GM12878 (cell line): Measurements from ENCODE around the gene INSL3.

Experiments used
- ATF3 ChIP-seq: IDR thresholded peaks from 2 replicates; pipeline ENCODE4 v1.6.1; 2011; ENCODE audit warnings: low read depth, mild to moderate bottlenecking, low read length, moderate library complexity, borderline replicate concordance; ENCODE audit errors: extremely low read depth
- CBX3 ChIP-seq: fragments of 200-600 bp; sonication (generic); IDR thresholded peaks from 2 replicates; pipeline ENCODE4 v1.6.1; 2016; ENCODE audit warnings: low read depth, borderline replicate concordance
- EP300 ChIP-seq, 2 experiments: fragments of 150-350 bp in 1 of 2; IDR thresholded peaks; 2 replicates each; pipeline ENCODE4 v1.6.1; 2011 to 2012; ENCODE audit warnings: low read depth in 2 of 2, low read length in 2 of 2, borderline replicate concordance in 1 of 2, improper control_type of control experiment in 1 of 2, inconsistent platforms in 1 of 2; ENCODE audit not compliant: control insufficient read depth in 1 of 2
- EZH2 ChIP-seq: IDR thresholded peaks from 2 replicates; pipeline ENCODE4 v1.6.1; 2012; ENCODE audit warnings: low read depth, mild to moderate bottlenecking, control low read depth, inconsistent platforms, low read length, borderline replicate concordance; ENCODE audit not compliant: control insufficient read depth
- MYB ChIP-seq: fragments of 150-350 bp; IDR thresholded peaks from 2 replicates; pipeline ENCODE4 v1.6.1; 2014; ENCODE audit warnings: mild to moderate bottlenecking, low read depth, low read length, borderline replicate concordance
- MYC ChIP-seq: IDR thresholded peaks from 2 replicates; pipeline ENCODE4 v1.6.1; 2011; ENCODE audit warnings: mild to moderate bottlenecking, low read length, moderate library complexity, inconsistent platforms; ENCODE audit not compliant: insufficient read depth, insufficient replicate concordance, insufficient read length, severe bottlenecking
- POLR2AphosphoS5 ChIP-seq: IDR thresholded peaks from 2 replicates; pipeline ENCODE4 v1.6.1; 2011; ENCODE audit warnings: mild to moderate bottlenecking, low read length, inconsistent platforms
- SP1 ChIP-seq: IDR thresholded peaks from one replicate; pipeline ENCODE4 v1.6.1; 2011; ENCODE audit warnings: low read depth, low read length
- TAF1 ChIP-seq: IDR thresholded peaks from 2 replicates; pipeline ENCODE4 v1.6.1; 2011; ENCODE audit warnings: mild to moderate bottlenecking, low read depth, low read length, borderline replicate concordance
- TCF3 ChIP-seq: IDR thresholded peaks from 2 replicates; pipeline ENCODE4 v1.6.1; 2012; ENCODE audit warnings: low read depth, mild to moderate bottlenecking, low read length, borderline replicate concordance; ENCODE audit not compliant: insufficient read depth
- ZNF207 ChIP-seq: fragments of 450-650 bp; IDR thresholded peaks from 2 replicates; pipeline ENCODE4 v1.6.1; 2014; ENCODE audit warnings: antibody characterized with exemption, mild to moderate bottlenecking, borderline replicate concordance
- TF ChIP-seq, protein P1 (sequence below), 3 experiments: IDR thresholded peaks in 2 of 3; conservative IDR thresholded peaks in 1 of 3; 2 replicates each; pipeline ENCODE4 v1.5.1; 2011; ENCODE audit warnings: low read depth in 3 of 3, low read length in 3 of 3, mild to moderate bottlenecking in 3 of 3, control low read depth in 2 of 3, moderate library complexity in 2 of 3, inconsistent platforms in 1 of 3, mixed read lengths in 1 of 3; ENCODE audit not compliant: control insufficient read depth in 2 of 3, insufficient read depth in 1 of 3; ENCODE audit errors: extremely low read depth in 1 of 3

DNA sequence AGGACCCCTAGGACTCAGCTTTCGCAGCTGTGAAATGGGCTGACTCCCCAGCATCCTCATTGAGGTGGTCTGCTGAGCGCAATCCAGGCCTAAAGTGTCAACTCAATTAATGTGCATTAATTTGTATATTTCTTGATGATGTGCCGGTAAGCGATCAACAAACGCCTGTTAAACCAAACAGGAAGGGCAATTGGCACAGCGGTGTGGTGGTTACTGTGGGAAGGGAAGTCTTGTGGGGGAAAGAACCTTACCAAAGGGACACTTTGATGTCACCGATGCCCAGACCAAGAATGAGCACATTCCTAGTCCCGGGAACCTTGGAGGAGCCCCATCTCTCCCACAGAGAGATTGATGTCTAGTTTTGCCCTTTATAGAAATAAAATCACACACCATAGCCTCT, 24.8 kb upstream of the INSL3 start:
- TF ChIP-seq CBX3: no peak
- no peak for TF ChIP-seq TAF1
- TF ChIP-seq SP1: no peak
- TF ChIP-seq, protein P1, sequence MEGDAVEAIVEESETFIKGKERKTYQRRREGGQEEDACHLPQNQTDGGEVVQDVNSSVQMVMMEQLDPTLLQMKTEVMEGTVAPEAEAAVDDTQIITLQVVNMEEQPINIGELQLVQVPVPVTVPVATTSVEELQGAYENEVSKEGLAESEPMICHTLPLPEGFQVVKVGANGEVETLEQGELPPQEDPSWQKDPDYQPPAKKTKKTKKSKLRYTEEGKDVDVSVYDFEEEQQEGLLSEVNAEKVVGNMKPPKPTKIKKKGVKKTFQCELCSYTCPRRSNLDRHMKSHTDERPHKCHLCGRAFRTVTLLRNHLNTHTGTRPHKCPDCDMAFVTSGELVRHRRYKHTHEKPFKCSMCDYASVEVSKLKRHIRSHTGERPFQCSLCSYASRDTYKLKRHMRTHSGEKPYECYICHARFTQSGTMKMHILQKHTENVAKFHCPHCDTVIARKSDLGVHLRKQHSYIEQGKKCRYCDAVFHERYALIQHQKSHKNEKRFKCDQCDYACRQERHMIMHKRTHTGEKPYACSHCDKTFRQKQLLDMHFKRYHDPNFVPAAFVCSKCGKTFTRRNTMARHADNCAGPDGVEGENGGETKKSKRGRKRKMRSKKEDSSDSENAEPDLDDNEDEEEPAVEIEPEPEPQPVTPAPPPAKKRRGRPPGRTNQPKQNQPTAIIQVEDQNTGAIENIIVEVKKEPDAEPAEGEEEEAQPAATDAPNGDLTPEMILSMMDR (IDR thresholded peaks at IDR 0.05 in 2 of 3, conservative IDR thresholded peaks at IDR 0.05 in 1 of 3; ENCODE audit: control insufficient read depth in 2 of 3, extremely low read depth in 1 of 3, insufficient read depth in 1 of 3, low read depth in 3 of 3, low read length in 3 of 3): no peak
- no peak for TF ChIP-seq TCF3
- no peak for TF ChIP-seq MYB
- TF ChIP-seq EZH2: no peak
- no peak for TF ChIP-seq POLR2AphosphoS5
- TF ChIP-seq MYC: no peak
- TF ChIP-seq ATF3: no peak
- TF ChIP-seq ZNF207: no peak
- no peak for TF ChIP-seq EP300 (IDR thresholded peaks at IDR 0.05; ENCODE audit: borderline replicate concordance in 1 of 2, control insufficient read depth in 1 of 2, low read depth in 2 of 2, low read length in 2 of 2)
